Loucy (cell line): ENCODE measurements around the gene FOXG1.

Experiments
- CTCF ChIP-seq: fragments of 200-600 bp; sonication (generic); conservative IDR thresholded peaks from 2 replicates; pipeline ENCODE4 v1.5.1; 2014; ENCODE audit warnings: mild to moderate bottlenecking, antibody characterized with exemption, low read length
- EZH2phosphoT487 ChIP-seq: fragments of 200-600 bp; IDR thresholded peaks from 2 replicates; pipeline ENCODE4 v1.6.1; 2018; ENCODE audit warnings: antibody characterized with exemption, mild to moderate bottlenecking, moderate library complexity, borderline replicate concordance

- TF ChIP-seq EZH2phosphoT487: no peak
- TF ChIP-seq CTCF: no peak
Observed at GRCh38 chr14:28765831-28766468, 637 bp upstream of the FOXG1 start.
